NCI-H2107 treated with DMSO at 0.1 percent for 48 hours (cell line): ENCODE measurements around the gene VASN.
A peak's percentile ranks its signal among the peaks of the same experiment; 100 is the strongest.
"Not testable (repeated sequence)": the region's sequence is repeated elsewhere in the genome, so short reads cannot be mapped to it uniquely, and the experiment has no call there.

ENCODE experiments used
- DNase-seq: peaks from one replicate; lab custom pipeline; 2025; ENCODE audit not compliant: unreplicated experiment; lab: John Stamatoyannopoulos, UW

VASN gene

GRCh38 chr16:4371357-4372000 is at the start of gene VASN:
TSS of gene VASN (plus strand) at chr16:4371848. CDS start at chr16:4380878, 9,030 bp downstream.
- DNase-seq: no peak

- DNase-seq: no peak
Observed at GRCh38 chr16:4322121-4323052, 49.3 kb upstream of the VASN start.

- DNase-seq: no peak
Observed at GRCh38 chr16:4323071-4323844, 48.4 kb upstream of the VASN start.

GRCh38 chr16:4323845-4324488 is 47.7 kb upstream of the VASN start:
- no peak for DNase-seq

- no peak for DNase-seq
Observed at GRCh38 chr16:4324492-4325252, 47.0 kb upstream of the VASN start.

GRCh38 chr16:4325253-4325758 is 46.3 kb upstream of the VASN start:
- DNase-seq: no peak

GRCh38 chr16:4327386-4328045 is 44.1 kb upstream of the VASN start:
- DNase-seq: no peak

GRCh38 chr16:4328046-4328781 is 43.4 kb upstream of the VASN start:
- DNase-seq: peak; percentile 16

GRCh38 chr16:4328782-4329775 is 42.6 kb upstream of the VASN start:
- DNase-seq: no peak

- DNase-seq: no peak
Observed at GRCh38 chr16:4330277-4330874, 41.3 kb upstream of the VASN start.

- no peak for DNase-seq
Observed at GRCh38 chr16:4332083-4332482, 39.6 kb upstream of the VASN start.

GRCh38 chr16:4332623-4333307 is 38.9 kb upstream of the VASN start:
- no peak for DNase-seq

- DNase-seq: no peak
Observed at GRCh38 chr16:4333308-4333638, 38.4 kb upstream of the VASN start.

- not testable (repeated sequence) for DNase-seq
Observed at GRCh38 chr16:4333714-4334113, 37.9 kb upstream of the VASN start.

- DNase-seq: no peak
Observed at GRCh38 chr16:4334724-4335495, 36.7 kb upstream of the VASN start.
